DND-41 (cell line): ENCODE measurements around the gene ANKRD28.

Experiments
- EZH2 ChIP-seq: IDR thresholded peaks from 3 replicates; pipeline ENCODE4 v1.6.1; 2012; ENCODE audit warnings: borderline replicate concordance, low read depth, mild to moderate bottlenecking, moderate library complexity, low read length, inconsistent platforms; ENCODE audit not compliant: severe bottlenecking
- TF ChIP-seq, protein P1 (sequence below): IDR thresholded peaks from 2 replicates; pipeline ENCODE4 v1.5.1; 2012; ENCODE audit warnings: borderline replicate concordance, low read length, moderate library complexity, mild to moderate bottlenecking; ENCODE audit not compliant: poor library complexity, severe bottlenecking; ENCODE audit errors: extremely low read depth

DNA sequence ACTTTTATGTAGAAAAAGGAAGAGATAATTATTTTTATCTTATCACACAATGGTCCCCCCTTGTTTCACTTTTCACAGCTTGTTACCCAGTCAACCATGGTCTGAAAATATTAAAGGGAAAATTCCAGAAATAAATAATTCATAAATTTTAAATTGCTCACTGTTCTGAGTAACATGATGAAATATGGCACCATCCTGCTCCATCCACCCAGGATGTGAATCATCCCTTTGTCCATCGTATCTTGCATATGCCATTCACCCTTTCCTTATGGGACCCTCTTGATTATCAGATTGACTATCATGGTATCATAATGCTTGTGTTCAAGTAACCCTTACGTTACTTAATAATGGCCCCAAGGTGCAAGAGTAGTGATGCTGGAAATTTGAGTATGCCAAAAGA is 43.7 kb downstream of the ANKRD28 start:
- TF ChIP-seq, protein P1, sequence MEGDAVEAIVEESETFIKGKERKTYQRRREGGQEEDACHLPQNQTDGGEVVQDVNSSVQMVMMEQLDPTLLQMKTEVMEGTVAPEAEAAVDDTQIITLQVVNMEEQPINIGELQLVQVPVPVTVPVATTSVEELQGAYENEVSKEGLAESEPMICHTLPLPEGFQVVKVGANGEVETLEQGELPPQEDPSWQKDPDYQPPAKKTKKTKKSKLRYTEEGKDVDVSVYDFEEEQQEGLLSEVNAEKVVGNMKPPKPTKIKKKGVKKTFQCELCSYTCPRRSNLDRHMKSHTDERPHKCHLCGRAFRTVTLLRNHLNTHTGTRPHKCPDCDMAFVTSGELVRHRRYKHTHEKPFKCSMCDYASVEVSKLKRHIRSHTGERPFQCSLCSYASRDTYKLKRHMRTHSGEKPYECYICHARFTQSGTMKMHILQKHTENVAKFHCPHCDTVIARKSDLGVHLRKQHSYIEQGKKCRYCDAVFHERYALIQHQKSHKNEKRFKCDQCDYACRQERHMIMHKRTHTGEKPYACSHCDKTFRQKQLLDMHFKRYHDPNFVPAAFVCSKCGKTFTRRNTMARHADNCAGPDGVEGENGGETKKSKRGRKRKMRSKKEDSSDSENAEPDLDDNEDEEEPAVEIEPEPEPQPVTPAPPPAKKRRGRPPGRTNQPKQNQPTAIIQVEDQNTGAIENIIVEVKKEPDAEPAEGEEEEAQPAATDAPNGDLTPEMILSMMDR: no peak
- TF ChIP-seq EZH2: no peak
